CD4-positive, alpha-beta memory T cell (primary cell): ENCODE data around the gene VPS13C. TPM values are rescaled to one million over a fixed set of nuclear protein-coding genes. Genes with fewer than 3 reads are reported as not detected.
A peak's percentile ranks its signal among the peaks of the same experiment; 100 is the strongest.

Experiments
- CTCF ChIA-PET: fragments of 350-600 bp; sonication (Branson Sonifier 250); formaldehyde crosslinking; loops from one replicate; lab custom pipeline; 2021; ENCODE audit warnings: inconsistent platforms; ENCODE audit not compliant: partially characterized antibody; lab: Charles Lee
- POLR2A ChIA-PET: fragments of 350-600 bp; sonication (Branson Sonifier 250); formaldehyde crosslinking; loops from one replicate; lab custom pipeline; 2021; ENCODE audit not compliant: partially characterized antibody; lab: Charles Lee
- DNase-seq, 5 donors: peaks; one replicate each; pipeline versions ENCODE4 v3.0.0 to v3.0.0-alpha.2; 2020 to 2022; ENCODE audit warnings: mixed read lengths in 1 of 5
- H3K27ac ChIP-seq: one replicate; pipeline ENCODE4 v1.7.0; 2013; ENCODE audit warnings: low read depth, low read length
- H3K27me3 ChIP-seq: 2 replicates; pipeline ENCODE4 v1.7.0; 2013; ENCODE audit warnings: mild to moderate bottlenecking, low read length, moderate library complexity; ENCODE audit not compliant: insufficient read depth
- H3K36me3 ChIP-seq: 2 replicates; pipeline ENCODE4 v1.7.0; 2013; ENCODE audit warnings: mild to moderate bottlenecking, low read length, moderate library complexity; ENCODE audit not compliant: insufficient read depth
- H3K4me1 ChIP-seq: 2 replicates; pipeline ENCODE4 v1.7.0; 2013; ENCODE audit warnings: mild to moderate bottlenecking, low read length, moderate library complexity; ENCODE audit not compliant: insufficient read depth
- H3K4me3 ChIP-seq, 2 donors: one replicate each; pipeline ENCODE4 v1.7.0; 2013; ENCODE audit warnings: low read length in 2 of 2, mild to moderate bottlenecking in 1 of 2
- H3K9me3 ChIP-seq, 2 donors: one replicate each; pipeline ENCODE4 v1.7.0; 2013; ENCODE audit warnings: low read length in 2 of 2, control low read depth in 1 of 2; ENCODE audit not compliant: control insufficient read depth in 1 of 2
- H3K27ac Mint-ChIP-seq, 7 donors: one replicate each; pipeline ENCODE4 v1.8.0; 2020 to 2021; ENCODE audit warnings: mixed read lengths in 7 of 7, mild to moderate bottlenecking in 6 of 7, inconsistent platforms in 3 of 7, moderate library complexity in 3 of 7
- H3K27me3 Mint-ChIP-seq, 2 donors: one replicate each; pipeline ENCODE4 v1.8.0; 2020 to 2021; ENCODE audit warnings: mixed read lengths in 2 of 2
- H3K36me3 Mint-ChIP-seq, 2 donors: one replicate each; pipeline ENCODE4 v1.8.0; 2020 to 2021; ENCODE audit warnings: mixed read lengths in 2 of 2, inconsistent platforms in 1 of 2, mild to moderate bottlenecking in 1 of 2
- H3K4me1 Mint-ChIP-seq, 4 donors: one replicate each; pipeline ENCODE4 v1.8.0; 2020 to 2021; ENCODE audit warnings: mixed read lengths in 4 of 4, mild to moderate bottlenecking in 1 of 4
- H3K4me3 Mint-ChIP-seq, 8 donors: one replicate each; pipeline ENCODE4 v1.8.0; 2020 to 2021; ENCODE audit warnings: mixed read lengths in 8 of 8, mild to moderate bottlenecking in 7 of 8, moderate library complexity in 6 of 8, inconsistent platforms in 3 of 8
- H3K9me3 Mint-ChIP-seq, 8 donors: one replicate each; pipeline ENCODE4 v1.8.0; 2020 to 2021; ENCODE audit warnings: mixed read lengths in 8 of 8, mild to moderate bottlenecking in 5 of 8, inconsistent platforms in 3 of 8, moderate library complexity in 1 of 8
- intact Hi-C: fragments of 100-400 bp; cut with micrococcal nuclease; formaldehyde crosslinking; loops from one replicate; pipeline ENCODE4 v1.15.1; 2023
- polyA plus RNA-seq, 2 donors: library from polyadenylated mRNA; unstranded; fragments of 300-500 nt; fragmentation: Illumina TruSeq; gene quantifications; one replicate each; pipeline ENCODE4 v1.2.3, GENCODE V29; 2021
- total RNA-seq, 2 experiments: library from RNA; stranded (reverse); gene quantifications; one replicate each; pipeline ENCODE4 v1.2.3, GENCODE V29; 2021

Gene VPS13C
- total and polyA plus RNA-seq, 4 experiments from 2014 or later: 10.6 to 148 (median 82.3) TPM

GRCh38 chr15:61830536-61831330 lies 229.5 kb downstream of the VPS13C start:
- no peak overlapping the region for H3K27ac ChIP-seq
- no peak overlapping the region for H3K27ac Mint-ChIP-seq
- no peaks in the 10 kb centered on the region for H3K36me3 ChIP-seq
- peaks cover 5 to 14% (median 8%) of the 10 kb centered on the region in 4 donors for H3K4me1 Mint-ChIP-seq
- no peaks in the 10 kb centered on the region for H3K36me3 Mint-ChIP-seq
- H3K9me3 Mint-ChIP-seq: no peaks in the 10 kb centered on the region
- no peak for DNase-seq
- no peak overlapping the region for H3K4me3 ChIP-seq
- H3K27me3 ChIP-seq: no peaks in the 10 kb centered on the region
- peaks cover 6% of the 10 kb centered on the region in 2 donors for H3K27me3 Mint-ChIP-seq
- H3K9me3 ChIP-seq: no peaks in the 10 kb centered on the region
- POLR2A ChIA-PET: no interaction called here
- CTCF ChIA-PET: interaction anchor here (1.4 to 1.9 kb wide), 3 partner anchors 11 to 194 kb away, joined by 3 to 5 read pairs (median 3); no protein-coding TSS in a partner anchor
- peaks cover 3% of the 10 kb centered on the region for H3K4me1 ChIP-seq
- H3K4me3 Mint-ChIP-seq: no peak overlapping the region
- intact Hi-C loops: no loop called here

GRCh38 chr15:61829514-61829889 lies 230.7 kb downstream of the VPS13C start:
- POLR2A ChIA-PET: no interaction called here

DNA sequence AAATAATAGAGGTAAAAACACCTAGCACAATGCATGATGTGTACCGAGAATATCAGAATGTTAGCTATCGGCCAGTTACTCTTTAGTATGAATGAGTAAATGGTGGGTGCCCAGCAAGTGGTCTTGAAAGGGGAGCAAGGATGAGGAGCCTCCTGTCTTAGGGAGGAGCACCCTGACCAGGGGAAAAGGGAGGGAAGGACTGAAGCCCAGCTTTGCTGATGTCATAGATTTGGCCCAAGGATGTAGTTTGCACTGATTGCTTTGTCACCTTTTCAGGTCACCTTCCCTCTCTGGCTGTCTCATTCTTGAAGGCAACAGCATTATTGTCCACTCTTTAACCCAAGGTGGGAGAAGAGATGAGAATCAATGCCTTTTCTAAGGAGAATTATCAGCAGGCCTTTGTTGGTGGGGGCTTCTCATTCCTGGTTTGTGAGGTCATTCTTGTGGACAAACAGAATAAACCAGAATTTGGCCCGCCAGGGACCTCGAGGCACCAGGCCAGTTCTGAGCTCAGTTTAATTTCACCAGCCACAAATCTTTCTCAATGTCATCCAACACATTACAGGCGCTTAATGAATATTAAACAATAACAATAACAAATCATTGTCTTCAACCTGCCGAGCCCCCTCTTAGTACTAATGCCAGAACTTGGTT lies 231.3 kb downstream of the VPS13C start:
- DNase-seq: no peak
- peaks cover under 1 to 6% (median 2%) of the 10 kb centered on the region in 4 donors for H3K4me1 Mint-ChIP-seq
- H3K27ac Mint-ChIP-seq: no peak overlapping the region
- POLR2A ChIA-PET: no interaction called here
- intact Hi-C loops: no loop called here
- no peaks in the 10 kb centered on the region for H3K27me3 ChIP-seq
- H3K4me3 Mint-ChIP-seq: no peak overlapping the region
- peaks cover 4 to 9% of the 10 kb centered on the region in 2 donors for H3K27me3 Mint-ChIP-seq
- peaks cover 0 to 1% (median 0%) of the 10 kb centered on the region in 8 donors for H3K9me3 Mint-ChIP-seq
- H3K36me3 ChIP-seq: no peaks in the 10 kb centered on the region
- no peak overlapping the region for H3K4me3 ChIP-seq
- H3K36me3 Mint-ChIP-seq: no peaks in the 10 kb centered on the region
- H3K27ac ChIP-seq: no peak overlapping the region
- no peaks in the 10 kb centered on the region for H3K9me3 ChIP-seq
- no peaks in the 10 kb centered on the region for H3K4me1 ChIP-seq
- CTCF ChIA-PET: interaction anchor here (1.0 to 1.6 kb wide), 2 partner anchors 9 to 246 kb away, joined by 3 read pairs; no protein-coding TSS in a partner anchor

More at GRCh38 chr15:61829514-61829889, 230.7 kb downstream of the VPS13C start:
- Mint-ChIP-seq H3K9me3 (no peaks in the 10 kb centered on the region), H3K4me1 (peaks cover 5 to 6% (median 6%) of the 10 kb centered on the region in 4 donors), H3K27me3 (peaks cover 4 to 6% of the 10 kb centered on the region in 2 donors), H3K36me3 (no peaks in the 10 kb centered on the region), H3K4me3 (no peak overlapping the region), H3K27ac (no peak overlapping the region)
- Histone ChIP-seq H3K27ac (no peak overlapping the region), H3K36me3 (no peaks in the 10 kb centered on the region), H3K4me1 (no peaks in the 10 kb centered on the region), H3K4me3 (no peak overlapping the region), H3K9me3 (no peaks in the 10 kb centered on the region), H3K27me3 (no peaks in the 10 kb centered on the region)
- no peak for DNase-seq
- CTCF ChIA-PET: interaction anchor here (1.0 to 1.6 kb wide), 2 partner anchors 9 to 245 kb away, joined by 3 read pairs; no protein-coding TSS in a partner anchor
- intact Hi-C loops: no loop called here

DNA sequence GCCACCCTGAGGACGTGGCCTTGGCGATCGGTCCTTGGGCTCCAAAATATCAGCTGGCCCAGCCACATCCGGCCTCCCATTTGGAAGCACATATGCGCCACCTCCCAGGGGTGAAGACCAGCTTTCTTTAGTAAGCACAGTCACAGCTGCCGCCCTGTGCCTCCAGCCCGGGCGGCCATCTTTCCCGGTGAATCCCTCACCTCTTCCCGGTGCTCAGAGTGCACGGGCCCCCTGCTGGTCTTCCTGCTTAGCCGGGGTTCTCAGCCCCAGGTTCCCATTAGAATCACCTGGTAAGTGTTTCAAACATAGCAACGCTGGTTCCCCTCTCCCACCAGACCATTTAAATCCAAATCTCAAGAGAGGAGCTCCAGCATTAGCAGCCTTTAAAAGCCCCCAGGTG lies 232.2 kb downstream of the VPS13C start:
- intact Hi-C loops: no loop called here

DNA sequence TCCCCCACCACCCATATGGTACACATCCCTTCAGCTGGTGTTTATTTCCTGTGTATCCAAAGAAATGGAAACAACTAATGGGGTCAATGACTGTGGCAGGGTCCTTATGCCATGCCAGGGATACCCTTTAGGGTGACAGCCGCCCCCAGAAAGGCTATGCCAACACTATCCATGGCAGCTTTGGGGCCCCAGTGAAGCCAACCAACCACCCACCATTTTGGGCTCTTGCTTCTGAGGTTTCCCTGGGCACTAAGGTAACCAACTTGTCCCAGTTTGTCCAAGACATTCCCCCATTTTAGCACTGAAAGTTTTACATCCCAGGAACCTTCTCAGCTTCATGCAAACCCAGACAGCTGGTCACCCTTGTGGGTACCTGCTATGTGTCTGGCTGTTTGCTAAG lies 233.1 kb downstream of the VPS13C start:
- DNase-seq: no peak
- no peaks in the 10 kb centered on the region for H3K27me3 ChIP-seq
- Mint-ChIP-seq H3K27ac (no peak overlapping the region), H3K4me3 (no peak overlapping the region), H3K27me3 (peaks cover 7 to 14% of the 10 kb centered on the region in 2 donors), H3K4me1 (peaks cover 0 to 6% (median 0%) of the 10 kb centered on the region in 4 donors), H3K9me3 (peaks cover 0 to 1% (median 0%) of the 10 kb centered on the region in 8 donors), H3K36me3 (no peaks in the 10 kb centered on the region)
- intact Hi-C loops: no loop called here
- no peaks in the 10 kb centered on the region for H3K36me3 ChIP-seq
- no peak overlapping the region for H3K27ac ChIP-seq
- no peak overlapping the region for H3K4me3 ChIP-seq
- ChIA-PET CTCF (interaction anchor here (1.3 kb wide), 2 partner anchors 8 to 11 kb away, joined by 3 to 4 read pairs; no protein-coding TSS in a partner anchor), POLR2A (no interaction called here)
- H3K9me3 ChIP-seq: no peaks in the 10 kb centered on the region
- no peaks in the 10 kb centered on the region for H3K4me1 ChIP-seq

More for the DNA sequence above, 232.2 kb downstream of the VPS13C start:
- Mint-ChIP-seq H3K36me3 (no peaks in the 10 kb centered on the region), H3K27ac (no peak overlapping the region), H3K27me3 (peaks cover 5 to 12% of the 10 kb centered on the region in 2 donors), H3K4me1 (peaks cover 0 to 6% (median 0%) of the 10 kb centered on the region in 4 donors), H3K9me3 (peaks cover 0 to 1% (median 0%) of the 10 kb centered on the region in 8 donors), H3K4me3 (no peak overlapping the region)
- ChIA-PET POLR2A (no interaction called here), CTCF (interaction anchor here (1.3 kb wide), 1 partner anchor 12 kb away, joined by 4 read pairs; no protein-coding TSS in a partner anchor)
- no peaks in the 10 kb centered on the region for H3K9me3 ChIP-seq
- no peaks in the 10 kb centered on the region for H3K4me1 ChIP-seq
- H3K27ac ChIP-seq: no peak overlapping the region
- no peaks in the 10 kb centered on the region for H3K27me3 ChIP-seq
- H3K36me3 ChIP-seq: no peaks in the 10 kb centered on the region
- no peak for DNase-seq
- no peak overlapping the region for H3K4me3 ChIP-seq

DNA sequence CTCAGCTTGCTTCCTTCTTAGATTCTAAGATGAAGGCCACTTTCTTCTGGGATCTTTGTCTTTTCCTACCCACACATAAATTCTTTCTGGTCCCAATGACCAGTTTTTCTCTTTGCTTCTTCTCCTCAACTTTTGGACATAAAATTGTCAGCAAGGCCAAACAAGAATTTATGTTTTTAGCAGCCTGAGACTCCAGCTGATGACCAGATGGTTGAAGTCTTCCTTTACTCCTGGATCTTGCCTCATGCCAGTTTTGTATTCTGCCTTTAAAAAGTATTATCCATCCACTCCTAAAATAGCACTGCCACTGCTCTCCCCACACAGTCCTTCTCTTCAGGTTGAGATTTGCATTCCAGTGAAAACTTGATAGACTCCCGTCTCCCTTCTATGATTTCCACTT lies 236.0 kb downstream of the VPS13C start:
- Mint-ChIP-seq H3K27me3 (peaks cover 7 to 20% of the 10 kb centered on the region in 2 donors), H3K4me1 (no peaks in the 10 kb centered on the region), H3K4me3 (no peak overlapping the region), H3K36me3 (no peaks in the 10 kb centered on the region), H3K27ac (peak overlapping the region in 1 of 7 donors; percentile 19), H3K9me3 (peaks cover 0 to 1% (median 0%) of the 10 kb centered on the region in 8 donors)
- ChIA-PET CTCF (interaction anchor here (2.3 kb wide), 1 partner anchor 10 kb away, joined by 11 read pairs; no protein-coding TSS in a partner anchor), POLR2A (no interaction called here)
- no peak overlapping the region for H3K27ac ChIP-seq
- intact Hi-C loops: no loop called here
- no peak for DNase-seq
- no peaks in the 10 kb centered on the region for H3K9me3 ChIP-seq
- no peak overlapping the region for H3K4me3 ChIP-seq
- no peaks in the 10 kb centered on the region for H3K36me3 ChIP-seq
- no peaks in the 10 kb centered on the region for H3K27me3 ChIP-seq
- no peaks in the 10 kb centered on the region for H3K4me1 ChIP-seq

DNA sequence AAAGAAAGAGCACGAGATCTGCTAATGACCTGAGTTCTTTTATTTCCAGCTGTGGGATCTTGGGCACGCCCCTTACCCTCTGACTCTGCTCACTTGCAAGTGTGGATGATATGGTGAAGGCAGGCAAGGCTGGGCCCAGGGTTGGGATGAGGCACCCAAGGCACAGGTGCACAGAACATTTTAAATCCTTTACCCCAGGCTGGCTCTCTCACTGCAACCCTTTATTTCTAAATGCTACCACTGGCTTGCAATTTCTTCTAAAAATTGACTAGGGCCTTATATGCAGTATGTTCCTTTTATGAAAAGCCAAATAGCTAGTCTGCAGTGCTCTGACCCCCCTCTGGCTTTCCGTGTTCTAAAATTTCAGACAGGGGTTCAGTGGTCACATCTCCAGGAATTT lies 237.7 kb downstream of the VPS13C start:
- H3K27me3 ChIP-seq: no peaks in the 10 kb centered on the region
- peaks cover 0 to 1% (median 0%) of the 10 kb centered on the region in 8 donors for H3K9me3 Mint-ChIP-seq
- no peaks in the 10 kb centered on the region for H3K36me3 Mint-ChIP-seq
- H3K4me3 Mint-ChIP-seq: no peak overlapping the region
- no peak overlapping the region for H3K4me3 ChIP-seq
- ChIA-PET CTCF (interaction anchor here (1.6 to 1.7 kb wide), 2 partner anchors 11 to 13 kb away, joined by 6 to 8 read pairs; no protein-coding TSS in a partner anchor), POLR2A (no interaction called here)
- no peak overlapping the region for H3K27ac Mint-ChIP-seq
- H3K27me3 Mint-ChIP-seq: peaks cover 7 to 27% of the 10 kb centered on the region in 2 donors
- intact Hi-C loops: no loop called here
- H3K4me1 Mint-ChIP-seq: no peaks in the 10 kb centered on the region
- no peaks in the 10 kb centered on the region for H3K4me1 ChIP-seq
- DNase-seq: no peak
- no peaks in the 10 kb centered on the region for H3K9me3 ChIP-seq
- H3K36me3 ChIP-seq: no peaks in the 10 kb centered on the region
- H3K27ac ChIP-seq: no peak overlapping the region
